AG04450 (cell line): Measurements from ENCODE around the gene GDA. TPM values are rescaled to one million over a fixed set of nuclear protein-coding genes. Genes with fewer than 3 reads are reported as not detected.

ENCODE experiments used
- CTCF ChIA-PET: fragments of 300-600, 350-600 bp; formaldehyde crosslinking; extraction: SDS; loops from one replicate; lab custom pipeline; 2022; ENCODE audit warnings: antibody characterized with exemption, inconsistent platforms; lab: Charles Lee
- POLR2A ChIA-PET: fragments of 350-600 bp; formaldehyde crosslinking; extraction: SDS; loops from one replicate; lab custom pipeline; 2021; ENCODE audit warnings: antibody characterized with exemption, inconsistent platforms; lab: Yijun Ruan, JAX
- DNase-seq: peaks from one replicate; pipeline ENCODE4 v3.0.0-alpha.2; 2011; ENCODE audit warnings: low read depth, low spot score
- H3K27ac ChIP-seq: one replicate; pipeline ENCODE4 v1.5.1; 2012; ENCODE audit warnings: low read depth, low read length, control low read depth
- H3K27me3 ChIP-seq: one replicate; pipeline ENCODE4 v1.6.0; 2012; ENCODE audit warnings: low read length; ENCODE audit not compliant: control insufficient read depth, insufficient read depth
- H3K4me3 ChIP-seq: 2 replicates; pipeline ENCODE4 v1.5.1; 2011; ENCODE audit warnings: mild to moderate bottlenecking, low read depth, low read length, control low read depth
- H3K9me3 ChIP-seq: 2 replicates; pipeline ENCODE4 v1.5.1; 2012; ENCODE audit warnings: low read length; ENCODE audit not compliant: control insufficient read depth, insufficient read depth
- polyA plus RNA-seq: library from polyadenylated mRNA; depleted of rRNA; stranded (reverse); fragments of >200 nt; gene quantifications from 2 replicates; pipeline ENCODE4 v1.2.3, GENCODE V29; 2011
- TF ChIP-seq, protein P1 (sequence below): IDR thresholded peaks from 2 replicates; pipeline ENCODE4 v1.5.1; 2011; ENCODE audit warnings: low read depth, low read length, control low read depth, inconsistent platforms

GDA gene
- polyA plus RNA-seq, 1 experiment = not detected

DNA sequence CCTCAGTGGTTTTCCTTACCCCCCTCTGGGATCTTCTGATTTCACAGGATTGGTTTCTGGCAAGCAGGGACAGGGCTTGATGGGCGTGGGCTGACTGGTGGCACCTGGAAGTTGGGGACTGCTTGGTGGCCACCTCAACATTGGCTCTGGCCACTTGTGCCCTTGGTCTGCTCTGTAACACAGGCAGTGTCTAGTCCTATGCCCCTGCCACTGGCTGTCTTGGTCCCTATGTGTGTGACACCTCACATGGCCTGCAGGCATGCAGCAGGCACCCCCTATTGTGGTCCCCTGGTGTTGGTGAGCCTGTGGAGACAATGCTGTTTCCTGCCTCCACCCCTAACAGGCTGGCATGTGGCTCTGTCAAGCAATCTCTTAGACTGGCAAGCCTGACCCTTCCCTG, 71.3 kb downstream of the GDA start:
- Histone ChIP-seq H3K9me3 (no peaks in the 10 kb centered on the region), H3K27me3 (no peaks in the 10 kb centered on the region), H3K4me3 (no peak overlapping the region), H3K27ac (no peak overlapping the region)
- TF ChIP-seq, protein P1, sequence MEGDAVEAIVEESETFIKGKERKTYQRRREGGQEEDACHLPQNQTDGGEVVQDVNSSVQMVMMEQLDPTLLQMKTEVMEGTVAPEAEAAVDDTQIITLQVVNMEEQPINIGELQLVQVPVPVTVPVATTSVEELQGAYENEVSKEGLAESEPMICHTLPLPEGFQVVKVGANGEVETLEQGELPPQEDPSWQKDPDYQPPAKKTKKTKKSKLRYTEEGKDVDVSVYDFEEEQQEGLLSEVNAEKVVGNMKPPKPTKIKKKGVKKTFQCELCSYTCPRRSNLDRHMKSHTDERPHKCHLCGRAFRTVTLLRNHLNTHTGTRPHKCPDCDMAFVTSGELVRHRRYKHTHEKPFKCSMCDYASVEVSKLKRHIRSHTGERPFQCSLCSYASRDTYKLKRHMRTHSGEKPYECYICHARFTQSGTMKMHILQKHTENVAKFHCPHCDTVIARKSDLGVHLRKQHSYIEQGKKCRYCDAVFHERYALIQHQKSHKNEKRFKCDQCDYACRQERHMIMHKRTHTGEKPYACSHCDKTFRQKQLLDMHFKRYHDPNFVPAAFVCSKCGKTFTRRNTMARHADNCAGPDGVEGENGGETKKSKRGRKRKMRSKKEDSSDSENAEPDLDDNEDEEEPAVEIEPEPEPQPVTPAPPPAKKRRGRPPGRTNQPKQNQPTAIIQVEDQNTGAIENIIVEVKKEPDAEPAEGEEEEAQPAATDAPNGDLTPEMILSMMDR = no peak
- DNase-seq = no peak
- ChIA-PET CTCF (no interaction called here), POLR2A (no interaction called here)

DNA sequence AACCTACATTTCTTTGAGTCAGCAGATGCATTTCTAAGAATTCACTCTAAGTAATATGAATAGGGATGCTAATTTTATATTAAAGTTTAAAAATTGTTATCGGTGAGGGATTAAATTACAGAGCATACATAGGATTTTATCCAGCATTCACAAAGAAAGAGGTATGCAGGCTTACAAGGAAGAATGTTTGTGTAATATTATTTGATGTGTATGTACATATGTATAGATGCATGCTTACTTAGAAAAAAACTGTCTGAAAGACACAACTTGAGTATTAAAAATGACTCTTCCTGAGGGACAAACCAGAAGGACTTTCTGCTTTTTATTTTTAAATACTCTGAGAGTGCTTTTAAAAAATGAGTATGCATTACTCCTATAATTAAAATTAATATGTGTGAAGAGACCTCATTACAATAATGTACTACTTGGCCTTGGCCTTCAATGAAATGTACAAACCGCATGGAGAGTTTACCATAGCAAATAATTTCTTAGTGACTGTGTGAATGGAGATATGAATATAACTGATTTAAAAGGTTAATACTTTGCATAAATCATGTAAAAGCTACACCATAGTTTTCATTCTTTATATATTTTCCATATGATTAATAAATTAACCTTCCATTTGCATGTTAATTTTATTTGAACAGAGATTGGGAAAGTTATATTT, 77.0 kb downstream of the GDA start:
- CTCF ChIA-PET = no interaction called here
- no peak overlapping the region for H3K4me3 ChIP-seq
- no peaks in the 10 kb centered on the region for H3K9me3 ChIP-seq
- H3K27ac ChIP-seq = no peak overlapping the region
- POLR2A ChIA-PET = no interaction called here
- TF ChIP-seq, protein P1 = no peak
- no peaks in the 10 kb centered on the region for H3K27me3 ChIP-seq
- DNase-seq = no peak

DNA sequence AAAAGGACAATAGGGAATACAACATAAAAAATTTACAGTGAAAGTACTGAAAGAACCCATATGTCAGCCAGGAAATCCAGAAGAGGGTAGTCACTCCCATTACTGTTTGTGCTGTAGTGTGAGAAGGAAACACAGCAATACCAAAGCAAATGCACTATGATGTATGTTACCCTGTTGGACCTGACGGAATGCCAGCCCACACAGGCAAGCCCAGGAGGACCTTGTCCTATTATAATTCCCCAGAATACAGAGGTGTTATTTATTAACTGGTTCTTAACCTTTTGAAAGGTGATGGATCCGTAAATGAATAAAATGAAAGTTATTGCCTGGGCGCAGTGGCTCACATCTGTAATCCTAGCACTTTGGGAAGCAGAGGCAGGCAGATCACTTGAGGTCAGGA, 79.0 kb downstream of the GDA start:
- H3K9me3 ChIP-seq = no peaks in the 10 kb centered on the region

DNA sequence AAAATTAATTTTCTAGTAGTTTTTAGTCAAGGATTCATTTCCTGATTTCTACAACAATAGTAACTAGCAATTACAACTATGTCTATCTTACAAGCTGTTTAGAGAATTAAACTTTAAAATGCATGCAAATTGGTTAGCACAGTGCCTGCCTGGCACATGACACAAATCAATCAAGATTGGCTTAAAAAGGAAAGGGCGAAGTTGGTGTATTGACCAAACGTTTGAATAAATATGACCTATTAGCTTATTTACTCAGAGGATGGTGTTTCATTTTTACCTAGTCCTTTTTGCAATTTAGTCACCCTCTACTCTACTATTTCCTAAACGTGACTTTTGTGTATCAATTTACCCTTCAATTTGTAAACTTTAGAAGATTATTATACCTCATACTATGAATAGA, 83.5 kb downstream of the GDA start:
- Histone ChIP-seq H3K27me3 (no peaks in the 10 kb centered on the region), H3K9me3 (no peaks in the 10 kb centered on the region), H3K4me3 (no peak overlapping the region), H3K27ac (no peak overlapping the region)
- POLR2A ChIA-PET = no interaction called here
- TF ChIP-seq, protein P1 = no peak
- CTCF ChIA-PET = no interaction called here
- DNase-seq = no peak

More for the DNA sequence above, 79.0 kb downstream of the GDA start:
- no peak overlapping the region for H3K27ac ChIP-seq
- ChIA-PET CTCF (no interaction called here), POLR2A (no interaction called here)
- DNase-seq = no peak
- no peaks in the 10 kb centered on the region for H3K27me3 ChIP-seq
- TF ChIP-seq, protein P1 = no peak
- H3K4me3 ChIP-seq = no peak overlapping the region

DNA sequence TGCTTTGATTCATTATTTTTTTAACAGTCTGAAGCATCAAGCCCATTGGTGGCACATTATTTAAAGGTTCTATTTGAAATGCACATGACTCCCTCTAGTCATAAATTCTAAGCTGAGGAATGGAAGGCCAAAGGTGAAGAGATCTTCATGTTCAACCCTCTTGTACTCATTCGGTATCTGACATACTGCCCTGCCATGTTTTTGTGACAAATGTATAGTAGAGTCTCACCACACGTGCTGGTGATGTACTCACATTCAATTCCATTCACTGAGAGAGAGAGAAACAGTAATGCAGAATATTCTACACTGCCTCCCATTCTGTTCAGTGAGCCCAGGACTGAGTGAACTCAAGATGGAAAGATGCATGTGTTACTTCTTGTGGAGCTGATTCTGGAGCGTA, 98.3 kb downstream of the GDA start:
- Histone ChIP-seq H3K27ac (no peak overlapping the region), H3K4me3 (no peak overlapping the region), H3K9me3 (no peaks in the 10 kb centered on the region), H3K27me3 (no peaks in the 10 kb centered on the region)
- ChIA-PET CTCF (interaction anchor here (1.2 kb wide), 1 partner anchor 25 kb away, joined by 5 read pairs; no protein-coding TSS in a partner anchor), POLR2A (no interaction called here)
- TF ChIP-seq, protein P1 = no peak
- no peak for DNase-seq
